HG03432 (cell line): Measurements from ENCODE around the gene NDE1.
"Not testable (repeated sequence)": the region's sequence is repeated elsewhere in the genome, so short reads cannot be mapped to it uniquely, and the experiment has no call there.

Experiments
- ATAC-seq: cut with Tn5 transposase; IDR thresholded peaks from one replicate; pipeline ENCODE4 v1.9.1; 2021; ENCODE audit warnings: mild to moderate bottlenecking, moderate library complexity; ENCODE audit not compliant: unreplicated experiment

Gene NDE1

GRCh38 chr16:15692508-15692907 is 42.5 kb downstream of the NDE1 start:
- ATAC-seq, result not testable (repeated sequence)

DNA sequence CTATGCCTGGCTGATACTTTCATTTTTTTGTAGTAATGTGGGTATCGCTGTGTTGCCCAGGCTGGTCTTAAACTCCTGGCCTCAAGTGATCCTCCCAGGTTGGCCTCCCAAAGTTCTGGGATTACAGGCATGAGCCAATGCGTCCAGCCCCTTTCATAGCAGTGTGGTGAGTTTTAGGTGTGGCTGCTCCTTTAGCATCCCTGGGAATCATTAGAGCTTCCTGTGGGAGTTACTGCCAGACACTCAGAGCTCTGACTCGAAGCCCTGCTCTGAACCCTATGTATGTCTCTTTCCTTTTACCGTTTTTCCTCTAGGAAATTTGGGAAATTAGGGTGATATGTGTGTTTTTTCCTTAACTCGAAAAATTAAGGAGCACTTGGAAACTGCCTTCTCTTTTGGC is 44.5 kb downstream of the NDE1 start:
- no peak for ATAC-seq

DNA sequence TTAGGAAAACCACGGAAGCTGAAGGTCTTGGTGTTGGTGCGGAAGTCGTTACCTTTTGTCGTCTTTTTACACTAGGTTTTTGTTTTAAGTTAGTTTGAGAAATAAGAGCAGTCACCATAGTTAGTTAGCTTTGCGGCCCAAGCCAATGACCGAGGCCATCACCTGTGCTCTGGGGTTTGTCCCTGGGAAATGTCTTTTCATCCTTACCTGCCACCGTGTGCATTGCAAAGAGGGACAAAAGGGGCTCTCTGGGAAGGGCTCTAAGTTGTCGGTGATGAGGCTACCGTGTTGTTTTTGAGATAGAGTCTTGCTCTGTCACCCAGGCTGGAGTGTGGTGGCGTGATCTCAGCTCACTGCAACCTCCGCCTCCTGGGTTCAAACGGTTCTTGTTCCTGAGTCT is 49.8 kb downstream of the NDE1 start:
- ATAC-seq, result no peak

DNA sequence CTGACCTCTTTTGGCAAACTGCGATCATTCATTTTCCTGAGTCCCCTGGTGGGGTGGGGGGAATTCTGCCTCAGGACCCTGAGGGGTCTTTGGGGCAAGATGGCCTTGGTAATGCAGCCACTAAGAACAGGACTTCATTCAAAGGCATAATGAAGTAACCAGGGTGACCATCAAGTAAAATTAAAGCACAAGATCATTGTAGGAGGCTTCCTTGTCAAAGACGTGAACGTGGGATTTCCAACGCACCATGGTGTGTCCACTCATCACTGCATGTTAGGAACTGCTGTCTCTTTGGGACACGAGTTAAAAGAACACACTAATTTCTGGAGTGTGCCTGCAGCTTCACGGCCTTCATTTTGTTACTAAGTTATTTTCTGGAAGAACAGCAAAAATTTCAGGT is 51.3 kb downstream of the NDE1 start:
- no peak for ATAC-seq

GRCh38 chr16:15701975-15702970 is 52.2 kb downstream of the NDE1 start:
- ATAC-seq, result no peak

DNA sequence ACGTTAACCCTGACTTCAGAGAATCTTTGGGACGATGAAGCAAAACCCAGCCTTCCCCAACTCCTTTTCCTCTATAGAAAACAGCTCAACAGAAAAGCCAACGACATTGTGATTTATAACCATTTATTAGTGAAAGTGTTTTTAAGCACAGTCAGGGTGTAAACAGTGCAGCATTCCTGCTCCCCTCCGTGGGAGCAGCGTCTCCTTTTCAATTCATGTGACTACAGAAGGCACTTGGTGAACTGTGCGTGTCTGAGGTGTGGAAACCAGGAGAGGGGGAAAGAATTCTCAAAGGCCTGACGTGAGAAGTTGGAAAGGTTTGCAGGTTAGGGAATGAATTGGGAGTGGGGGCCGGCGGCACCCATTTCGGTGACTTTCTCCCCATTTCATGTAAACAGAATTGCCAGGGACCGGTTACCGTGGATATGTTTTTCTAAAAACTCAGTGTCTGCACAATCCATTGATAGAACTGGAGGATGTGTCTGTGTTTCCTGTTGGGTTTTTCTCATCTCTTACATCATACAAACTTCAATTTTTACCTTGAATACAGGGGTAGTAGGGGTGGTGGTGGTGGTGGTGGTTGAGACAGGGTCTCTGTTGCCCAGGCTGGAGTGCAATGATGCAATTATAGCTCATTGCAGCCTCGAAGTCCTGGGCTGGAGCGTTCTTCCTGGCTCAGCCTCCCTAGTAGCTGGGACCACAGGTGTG is 53.1 kb downstream of the NDE1 start:
- ATAC-seq, result no peak

- ATAC-seq, result no peak
Observed at GRCh38 chr16:15704545-15704987, 54.5 kb downstream of the NDE1 start.

DNA sequence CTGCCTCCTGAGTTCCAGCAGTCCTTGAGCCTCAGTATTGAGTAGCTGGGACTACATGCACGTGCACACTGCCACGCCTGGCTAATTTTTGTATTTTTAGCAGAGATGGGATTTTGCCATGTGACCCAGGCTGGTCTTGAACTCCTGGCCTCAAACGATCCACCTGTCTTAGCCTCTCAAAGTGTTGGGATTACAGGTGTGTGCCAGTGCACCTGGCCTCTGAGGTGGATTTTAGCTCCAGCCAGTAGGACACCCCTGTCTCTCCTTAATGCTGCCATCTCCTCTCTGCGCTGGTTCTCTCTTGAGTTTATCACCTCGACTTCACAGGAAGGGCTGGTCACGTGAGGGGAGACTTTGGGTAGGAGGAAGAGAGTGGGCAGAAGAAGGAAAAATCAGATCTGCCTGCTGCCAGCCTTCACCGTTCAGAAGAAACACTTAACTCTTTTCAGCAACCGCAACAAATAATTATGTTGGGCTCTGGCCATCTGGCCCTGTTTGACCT is 55.1 kb downstream of the NDE1 start:
- no peak for ATAC-seq

DNA sequence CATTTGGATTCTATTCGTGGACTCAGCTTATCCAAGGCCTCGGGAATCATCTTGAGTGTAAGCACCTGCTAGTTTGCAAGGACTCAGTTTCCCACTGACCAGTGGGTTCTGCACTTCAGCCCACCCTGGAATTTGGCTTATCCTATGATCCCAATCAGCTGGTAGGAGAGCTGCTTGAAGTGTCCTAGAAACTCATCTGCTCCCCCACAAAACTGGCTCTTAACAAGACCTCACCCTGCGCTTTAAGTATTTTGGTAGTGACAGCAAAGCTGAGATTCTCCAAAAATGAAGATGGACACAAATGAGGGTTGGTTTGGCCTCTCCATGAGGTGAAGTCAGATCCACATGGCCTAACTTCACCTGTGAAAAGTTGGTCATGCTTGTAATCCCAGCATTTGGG is 57.3 kb downstream of the NDE1 start:
- no peak for ATAC-seq

DNA sequence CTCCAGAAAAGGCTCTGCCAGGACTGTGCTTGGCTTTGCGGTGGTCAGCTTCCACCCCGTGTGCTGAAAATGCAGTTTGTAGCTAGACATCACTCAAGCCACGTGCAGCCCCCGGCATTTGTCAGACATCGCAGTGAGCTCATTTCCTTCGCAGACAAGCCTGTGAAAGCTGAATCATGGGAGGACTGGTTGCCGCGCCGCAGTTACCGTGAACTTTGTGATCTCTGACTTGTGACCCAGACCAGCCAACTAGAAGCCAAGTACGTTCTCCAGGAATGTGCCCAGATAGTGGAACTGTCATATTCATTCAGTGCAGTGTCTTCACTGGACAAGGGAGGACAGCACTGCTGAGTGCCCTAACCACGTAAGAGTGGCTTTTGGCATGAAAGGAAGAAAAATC is 58.1 kb downstream of the NDE1 start:
- no peak for ATAC-seq

GRCh38 chr16:15708997-15709396 is 59.0 kb downstream of the NDE1 start:
- ATAC-seq, result no peak

DNA sequence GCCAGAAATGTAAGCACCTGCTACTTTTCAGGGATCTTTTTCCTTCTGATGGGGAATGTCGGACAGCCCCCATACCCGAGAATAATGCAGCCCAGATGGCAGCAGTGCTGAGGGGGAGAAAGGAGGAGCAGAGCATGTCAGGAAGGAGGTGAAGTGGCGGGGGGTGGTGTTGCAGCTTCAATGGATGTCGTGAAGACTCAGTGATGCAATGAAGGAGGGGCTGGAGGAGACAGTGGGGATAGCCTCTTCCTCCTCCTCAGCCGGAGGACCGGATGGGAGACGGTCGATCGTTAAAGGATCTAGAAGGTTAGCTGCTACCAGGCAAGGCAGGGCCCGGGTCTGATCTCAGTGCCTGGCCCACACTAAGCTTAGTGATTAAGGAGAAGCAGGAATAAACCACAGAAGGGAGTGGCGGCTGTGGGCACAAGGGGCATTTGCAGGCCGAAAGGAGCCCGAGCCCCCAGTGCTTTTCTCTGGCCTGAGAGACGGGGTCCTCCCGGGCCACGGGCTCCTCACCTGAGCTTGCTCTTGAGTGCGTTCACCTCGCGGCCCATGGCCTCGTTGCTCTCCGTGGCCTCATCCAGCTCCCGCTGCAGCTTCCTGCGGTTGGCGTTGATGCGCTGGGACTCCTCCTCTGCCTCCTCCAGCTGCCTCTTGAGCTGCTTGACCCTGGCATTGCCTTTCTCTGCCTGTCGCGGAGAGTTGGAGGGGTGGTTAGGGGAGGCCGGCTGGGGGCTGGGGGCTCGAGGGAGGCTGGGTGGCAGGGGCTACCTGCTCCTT is 64.5 kb downstream of the NDE1 start:
- ATAC-seq, result no peak

- no peak for ATAC-seq
Observed at GRCh38 chr16:15715221-15715620, 65.2 kb downstream of the NDE1 start.

DNA sequence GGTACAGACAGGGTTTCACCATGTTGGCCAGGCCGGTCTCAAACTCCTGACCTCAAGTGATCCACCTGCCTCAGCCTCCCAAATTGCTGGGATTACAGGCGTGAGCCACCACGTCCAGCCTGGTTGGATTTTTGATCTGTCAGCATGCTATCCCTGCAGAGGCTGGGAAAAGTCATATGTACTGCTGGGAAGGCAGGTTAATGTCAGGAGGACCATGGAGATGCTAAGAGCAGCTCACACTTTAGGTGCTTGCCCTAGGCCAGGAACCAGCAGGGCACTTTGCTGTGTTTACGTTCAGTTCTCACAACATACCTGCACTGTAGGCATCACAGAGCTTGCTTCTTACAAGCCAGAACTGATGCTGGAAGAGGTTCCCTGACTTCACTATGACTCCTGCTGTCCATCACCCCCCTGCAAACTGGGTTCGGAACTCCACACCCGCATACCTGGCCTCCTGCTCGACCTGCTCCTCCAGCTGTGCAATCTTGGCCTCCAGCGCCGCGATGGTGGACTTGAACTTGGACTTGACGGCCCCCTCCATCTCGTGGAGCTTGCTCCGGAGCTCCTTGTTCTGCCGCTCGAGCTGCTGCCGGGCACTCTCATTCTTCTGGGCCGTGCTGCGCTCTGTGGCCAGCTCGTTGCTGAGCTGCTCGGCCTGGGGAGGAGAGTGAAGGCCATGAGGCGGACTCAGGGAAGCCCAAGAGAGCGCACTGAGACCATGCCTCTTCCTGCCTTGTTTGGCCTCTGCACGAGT is 66.8 kb downstream of the NDE1 start:
- no peak for ATAC-seq

GRCh38 chr16:15721018-15721417 is 71.0 kb downstream of the NDE1 start:
- ATAC-seq, result no peak

DNA sequence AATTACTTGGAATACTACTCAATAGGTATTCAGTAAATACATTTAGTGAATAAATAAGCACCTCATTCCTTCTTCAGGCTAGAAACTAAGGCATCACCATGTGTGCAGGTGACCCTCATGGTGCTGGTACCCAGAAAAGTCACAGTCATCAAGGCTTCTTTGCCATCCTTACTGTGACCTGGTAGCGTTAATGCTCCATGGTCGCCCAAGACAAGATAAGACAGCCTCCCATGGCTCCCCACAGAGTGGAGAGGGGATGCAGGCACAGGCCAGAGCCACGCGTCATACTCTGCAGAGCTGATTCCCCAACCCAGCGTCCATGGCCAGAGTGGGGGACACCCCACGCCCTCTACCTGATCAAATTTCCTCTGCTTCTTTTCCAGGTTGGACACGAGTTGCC is 73.8 kb downstream of the NDE1 start:
- ATAC-seq, result no peak

DNA sequence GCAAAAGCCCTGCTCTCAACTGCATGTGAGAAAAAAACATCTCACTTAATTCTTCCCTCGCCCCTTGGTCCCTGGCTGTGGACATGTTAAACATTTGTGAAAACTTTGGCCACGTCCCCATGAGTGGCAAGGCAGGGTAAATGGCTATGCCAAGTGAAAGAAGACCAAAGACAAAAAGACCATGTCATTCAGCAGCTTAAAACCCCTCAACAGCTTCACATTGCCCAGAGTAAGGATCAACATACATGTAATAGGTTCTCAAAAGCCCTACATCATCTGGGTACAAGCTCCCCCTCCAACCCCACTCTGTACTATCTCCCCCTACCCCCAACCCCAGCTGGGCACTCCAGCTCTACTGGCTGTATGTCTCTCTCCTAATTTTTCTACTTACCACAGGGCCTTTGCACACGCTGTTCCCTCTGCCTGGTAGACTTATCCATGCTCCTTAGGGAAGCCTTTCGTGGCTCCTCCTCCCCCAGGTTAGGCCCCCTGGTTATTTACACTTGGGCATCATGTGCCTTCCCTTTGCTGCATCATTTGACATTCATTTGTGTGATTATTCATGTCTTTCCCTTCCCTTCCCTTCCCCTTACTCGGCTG is 75.7 kb downstream of the NDE1 start:
- no peak for ATAC-seq

GRCh38 chr16:15726715-15727114 is 76.7 kb downstream of the NDE1 start:
- ATAC-seq, result no peak

- ATAC-seq, result not testable (repeated sequence)
Observed at GRCh38 chr16:15727697-15728096, 77.7 kb downstream of the NDE1 start.

DNA sequence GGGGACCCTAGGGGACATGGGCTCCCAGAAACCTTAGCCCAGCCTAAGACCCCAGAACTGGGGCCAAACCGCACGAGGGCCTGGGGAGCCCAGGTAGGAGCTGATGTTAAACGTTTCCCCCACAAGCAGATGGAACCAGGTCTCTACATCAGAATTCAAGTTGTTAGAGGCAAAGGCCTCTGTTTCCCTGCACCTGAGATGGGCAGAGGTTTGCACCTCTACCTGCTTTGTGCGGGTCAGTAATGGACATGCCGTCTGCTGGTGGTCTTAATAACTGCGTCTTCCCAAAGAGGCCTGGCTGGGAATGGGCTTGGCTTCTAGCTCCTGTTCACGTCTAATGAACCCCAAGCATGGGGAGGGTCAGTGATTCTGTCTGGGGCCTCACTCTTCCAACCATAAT is 79.1 kb downstream of the NDE1 start:
- ATAC-seq, result no peak
